ENCODE results near the gene TAF5L.

GRCh38 chr1:229631966-229632365 is 6.0 kb upstream of the TAF5L start:
- TF ChIP-seq CTCF (IDR thresholded peaks at IDR 0.05) = no peak
- TF ChIP-seq POLR2A (IDR thresholded peaks at IDR 0.05) = no peak
